ENCODE data around the gene MAPK8IP2.

- TF ChIP-seq CTCF (conservative IDR thresholded peaks at IDR 0.05), result no peak
- no peak for TF ChIP-seq EZH2 (IDR thresholded peaks at IDR 0.05; ENCODE audit: low read depth)
Observed at GRCh38 chr22:50600538-50600937, at the start of gene MAPK8IP2.

All from PC-9 (cell line).